ENCODE results near the gene FAF2. TPM values are rescaled to one million over a fixed set of nuclear protein-coding genes. Genes with fewer than 3 reads are reported as not detected.
"Not testable (repeated sequence)": the region's sequence is repeated elsewhere in the genome, so short reads cannot be mapped to it uniquely, and the experiment has no call there.

The FAF2 gene
- polyA plus RNA-seq, 1 experiment = 68.7 TPM

DNA sequence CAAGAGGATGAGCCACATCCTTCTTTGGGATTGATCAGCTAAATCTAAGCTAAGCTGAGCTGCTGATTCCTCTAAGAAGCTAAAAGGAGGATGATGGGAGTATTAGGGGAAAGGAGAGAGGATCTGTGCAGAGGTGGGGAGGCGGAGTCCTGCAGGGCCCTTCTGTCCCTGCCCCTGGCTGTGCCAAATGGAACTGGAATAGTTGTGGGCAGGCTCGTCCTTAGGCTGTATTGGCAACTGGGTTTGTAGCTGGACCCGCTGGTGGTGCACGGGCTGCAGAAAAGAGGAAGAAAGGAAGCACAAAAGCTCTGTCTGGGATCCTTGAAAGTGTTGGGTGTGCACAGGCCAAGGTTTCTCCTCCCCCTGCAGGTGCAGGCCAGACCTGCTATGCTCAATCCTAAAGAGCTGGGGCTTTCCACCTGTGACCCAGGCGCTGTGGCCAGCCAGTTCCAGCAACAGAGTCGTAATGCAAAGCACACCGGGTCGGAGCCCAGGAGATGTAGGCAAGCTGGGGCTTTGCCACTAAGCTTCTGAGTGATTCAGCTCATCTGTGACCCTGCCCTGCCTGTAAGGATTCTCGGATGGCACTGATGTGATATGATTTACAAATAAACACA, 41.6 kb upstream of the FAF2 start:
- CTCF ChIA-PET = interaction anchor here (2.0 kb wide), 1 partner anchor 41 kb away, joined by 10 read pairs; no protein-coding TSS in a partner anchor
- H3K9me3 ChIP-seq (ENCODE audit: control insufficient read depth, insufficient read depth, low read length) = no peaks in the 10 kb centered on the region; the same call in 1 of the 2 replicates
- no peaks in the 10 kb centered on the region for H3K27me3 ChIP-seq (ENCODE audit: control insufficient read depth, insufficient read depth, low read length)
- POLR2A ChIA-PET = interaction anchor here (0.9 to 1.1 kb wide), 2 partner anchors 41 to 131 kb away, joined by 3 read pairs; partner anchors contain the start of gene RNF44
- no peak for TF ChIP-seq CTCF (IDR thresholded peaks at IDR 0.05; ENCODE audit: low read depth, low read length)
- H3K4me3 ChIP-seq (ENCODE audit: low read depth, low read length) = no peak overlapping the region
- no peak for DNase-seq (ENCODE audit: low read depth, low spot score)
- H3K27ac ChIP-seq (ENCODE audit: low read depth, low read length) = no peak overlapping the region

DNA sequence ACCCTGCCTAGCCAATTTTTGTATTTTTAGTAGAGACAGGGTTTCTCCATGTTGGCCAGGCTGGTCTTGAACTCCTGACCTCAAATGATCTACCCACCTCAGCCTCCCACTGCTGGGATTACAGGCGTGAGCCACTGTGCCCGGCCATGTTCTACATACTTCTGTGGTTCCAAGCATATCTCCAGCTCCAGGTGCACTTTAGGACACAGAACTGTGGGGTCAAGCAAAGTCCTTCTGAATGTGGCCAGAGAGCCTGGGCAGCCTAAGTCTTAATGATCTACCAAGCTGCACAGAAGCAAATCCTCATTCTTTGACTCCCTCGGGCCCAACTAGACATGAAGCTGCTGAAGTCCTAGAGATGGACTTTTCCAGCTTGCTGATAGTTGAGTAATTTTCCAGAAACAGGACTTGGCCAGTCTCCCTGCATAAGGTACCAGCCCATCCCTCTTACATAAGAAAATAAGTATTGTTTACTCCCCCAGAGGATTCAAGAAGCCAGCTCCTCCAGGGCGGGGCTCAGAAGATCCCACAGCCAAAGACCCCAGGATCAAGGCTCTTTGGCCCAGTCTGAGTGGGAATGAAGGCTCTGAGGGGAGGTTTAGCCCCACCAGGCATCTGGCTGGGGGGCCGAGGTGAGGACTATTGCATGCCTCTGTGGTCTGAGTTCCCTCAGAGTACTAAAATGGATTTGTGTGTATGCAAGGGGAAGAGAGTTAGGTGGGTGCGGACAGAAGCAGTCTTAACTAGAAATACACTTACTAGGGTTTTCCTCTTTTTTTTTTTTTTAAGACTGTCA, 40.5 kb upstream of the FAF2 start:
- Histone ChIP-seq H3K4me3 (ENCODE audit: low read depth, low read length) (no peak overlapping the region), H3K9me3 (ENCODE audit: control insufficient read depth, insufficient read depth, low read length) (no peaks in the 10 kb centered on the region; the same call in 1 of the 2 replicates), H3K27me3 (ENCODE audit: control insufficient read depth, insufficient read depth, low read length) (no peaks in the 10 kb centered on the region), H3K27ac (ENCODE audit: low read depth, low read length) (no peak overlapping the region)
- no peak for TF ChIP-seq CTCF (IDR thresholded peaks at IDR 0.05; ENCODE audit: low read depth, low read length)
- DNase-seq (ENCODE audit: low read depth, low spot score) = no peak
- ChIA-PET CTCF (interaction anchor here (0.5 to 3.4 kb wide), 3 partner anchors 9 to 136 kb away, joined by 3 to 22 read pairs (median 3); partner anchors contain the start of gene FAF2), POLR2A (interaction anchor here (0.9 kb wide), 1 partner anchor 130 kb away, joined by 3 read pairs; the partner anchor contains the start of gene RNF44)

- CTCF ChIA-PET = interaction anchor here (1.0 to 3.4 kb wide), 2 partner anchors 9 to 40 kb away, joined by 3 to 22 read pairs; partner anchors contain the start of gene FAF2
- POLR2A ChIA-PET; H3K27ac ChIP-seq (ENCODE audit: low read depth, low read length); H3K27me3 ChIP-seq (ENCODE audit: control insufficient read depth, insufficient read depth, low read length); H3K9me3 ChIP-seq (ENCODE audit: control insufficient read depth, insufficient read depth, low read length); H3K4me3 ChIP-seq (ENCODE audit: low read depth, low read length); DNase-seq (ENCODE audit: low read depth, low spot score): not testable (repeated sequence)
Measured at GRCh38 chr5:176408252-176408573, 40.0 kb upstream of the FAF2 start.

DNA sequence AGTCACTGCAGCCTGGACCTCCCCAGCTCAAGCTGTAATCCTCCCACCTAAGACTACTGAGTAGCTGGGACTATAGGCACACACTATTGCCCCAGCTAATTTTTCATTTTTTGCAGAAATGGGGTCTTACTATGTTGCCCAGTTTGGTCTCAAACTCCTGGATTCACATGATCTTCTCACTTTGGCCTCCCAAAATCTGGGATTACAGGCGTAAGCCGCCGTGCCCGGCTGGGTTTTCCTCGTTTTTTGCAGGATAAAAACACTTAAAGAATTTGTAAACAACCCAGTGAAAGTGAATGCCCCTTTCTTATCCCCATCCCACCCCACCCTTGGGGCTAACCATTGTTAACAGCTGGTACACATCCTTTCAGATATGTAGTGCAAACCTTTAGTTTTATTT, 39.6 kb upstream of the FAF2 start:
- TF ChIP-seq CTCF (IDR thresholded peaks at IDR 0.05; ENCODE audit: low read depth, low read length) = no peak
- no peak overlapping the region for H3K4me3 ChIP-seq (ENCODE audit: low read depth, low read length)
- CTCF ChIA-PET = interaction anchor here (0.5 to 3.4 kb wide), 4 partner anchors 8 to 1763 kb away, joined by 3 to 22 read pairs (median 6); partner anchors contain the start of gene FAF2
- POLR2A ChIA-PET = no interaction called here
- no peaks in the 10 kb centered on the region for H3K27me3 ChIP-seq (ENCODE audit: control insufficient read depth, insufficient read depth, low read length)
- no peak for DNase-seq (ENCODE audit: low read depth, low spot score)
- no peak overlapping the region for H3K27ac ChIP-seq (ENCODE audit: low read depth, low read length)
- no peaks in the 10 kb centered on the region; the same call in 1 of the 2 replicates for H3K9me3 ChIP-seq (ENCODE audit: control insufficient read depth, insufficient read depth, low read length)

- TF ChIP-seq CTCF (IDR thresholded peaks at IDR 0.05; ENCODE audit: low read depth, low read length) = no peak
- no peaks in the 10 kb centered on the region for H3K27me3 ChIP-seq (ENCODE audit: control insufficient read depth, insufficient read depth, low read length)
- no peak for DNase-seq (ENCODE audit: low read depth, low spot score)
- no peak overlapping the region for H3K27ac ChIP-seq (ENCODE audit: low read depth, low read length)
- H3K9me3 ChIP-seq (ENCODE audit: control insufficient read depth, insufficient read depth, low read length) = no peaks in the 10 kb centered on the region; the same call in 1 of the 2 replicates
- ChIA-PET POLR2A (no interaction called here), CTCF (interaction anchor here (3.4 kb wide), 1 partner anchor 38 kb away, joined by 22 read pairs; the partner anchor contains the start of gene FAF2)
- no peak overlapping the region for H3K4me3 ChIP-seq (ENCODE audit: low read depth, low read length)
Measured at GRCh38 chr5:176409765-176410164, 38.4 kb upstream of the FAF2 start.

Measured in AG04450 (cell line).